Uterus (tissue), 2 donors: ENCODE measurements around the gene ELF4.

ENCODE experiments used
- CTCF ChIP-seq, 4 experiments: fragments of 200-600 bp in 2 of 4; fragments of 450-650 bp in 2 of 4; sonication (generic) in 2 of 4; IDR thresholded peaks; one replicate each; pipeline ENCODE4 v1.5.1; 2016 to 2019; ENCODE audit warnings: antibody characterized with exemption in 4 of 4, mild to moderate bottlenecking in 2 of 4, moderate library complexity in 1 of 4
- POLR2A ChIP-seq, 2 donors: fragments of 450-650 bp; IDR thresholded peaks; one replicate each; pipeline ENCODE4 v1.6.1; 2016; ENCODE audit warnings: antibody characterized with exemption in 2 of 2, mild to moderate bottlenecking in 1 of 2, moderate library complexity in 1 of 2

- TF ChIP-seq CTCF (IDR thresholded peaks at IDR 0.05) (no peak), POLR2A (IDR thresholded peaks at IDR 0.05) (no peak)
Measured at GRCh38 chrX:130058652-130059051, 51.6 kb downstream of the ELF4 start.
